Activated naive CD4-positive, alpha-beta T cell treated with anti-CD3 and anti-CD28 coated beads, Interleukin-2, amount 50 U/mL, for 24 hours (primary cell): ENCODE results near the gene ZNF735.
"Not testable (repeated sequence)": the region's sequence is repeated elsewhere in the genome, so short reads cannot be mapped to it uniquely, and the experiment has no call there.

Source experiments
- H3K27ac Mint-ChIP-seq: one replicate; pipeline ENCODE4 v1.8.0; 2021; ENCODE audit warnings: mild to moderate bottlenecking, mixed read lengths
- H3K27me3 Mint-ChIP-seq: one replicate; pipeline ENCODE4 v1.8.0; 2021; ENCODE audit warnings: mixed read lengths
- H3K36me3 Mint-ChIP-seq: one replicate; pipeline ENCODE4 v1.8.0; 2021; ENCODE audit warnings: mixed read lengths
- H3K4me1 Mint-ChIP-seq: one replicate; pipeline ENCODE4 v1.8.0; 2021; ENCODE audit warnings: mixed read lengths
- H3K4me3 Mint-ChIP-seq: one replicate; pipeline ENCODE4 v1.8.0; 2021; ENCODE audit warnings: mild to moderate bottlenecking, mixed read lengths
- H3K9me3 Mint-ChIP-seq: one replicate; pipeline ENCODE4 v1.8.0; 2021; ENCODE audit warnings: mixed read lengths

Gene ZNF735

DNA sequence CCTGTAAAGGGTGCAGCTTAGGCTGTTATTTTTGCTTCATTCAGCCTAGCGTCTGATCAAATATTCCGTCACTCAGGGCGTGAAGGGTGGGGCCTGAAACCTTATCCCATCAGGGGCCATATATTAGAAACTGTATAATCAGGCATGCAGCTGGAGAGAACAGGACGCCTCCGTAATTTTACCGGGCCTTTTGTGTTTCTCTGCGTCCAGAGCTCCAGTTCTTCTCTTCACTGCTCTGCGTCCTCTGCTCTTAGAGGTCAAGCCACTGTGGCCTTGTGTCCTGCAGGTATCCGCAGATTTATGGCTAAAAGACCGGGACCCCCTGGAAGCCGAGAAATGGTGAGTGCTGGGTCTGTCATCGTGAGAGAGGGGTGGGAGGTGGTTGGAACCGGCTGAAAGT, at the start of gene ZNF735:
Gene ZNF735 (plus strand): TSS at position 301 of the 400 bp plus-strand sequence. CDS start 0 bp downstream, at position 301.
- no peaks in the 10 kb centered on the region for H3K27me3 Mint-ChIP-seq
- H3K36me3 Mint-ChIP-seq, result no peaks in the 10 kb centered on the region
- H3K9me3 Mint-ChIP-seq, result peaks cover 6% of the 10 kb centered on the region
- H3K27ac Mint-ChIP-seq, result no peak within 1 kb of the TSS
- no peaks in the 10 kb centered on the region for H3K4me1 Mint-ChIP-seq
- no peak within 1 kb of the TSS for H3K4me3 Mint-ChIP-seq

DNA sequence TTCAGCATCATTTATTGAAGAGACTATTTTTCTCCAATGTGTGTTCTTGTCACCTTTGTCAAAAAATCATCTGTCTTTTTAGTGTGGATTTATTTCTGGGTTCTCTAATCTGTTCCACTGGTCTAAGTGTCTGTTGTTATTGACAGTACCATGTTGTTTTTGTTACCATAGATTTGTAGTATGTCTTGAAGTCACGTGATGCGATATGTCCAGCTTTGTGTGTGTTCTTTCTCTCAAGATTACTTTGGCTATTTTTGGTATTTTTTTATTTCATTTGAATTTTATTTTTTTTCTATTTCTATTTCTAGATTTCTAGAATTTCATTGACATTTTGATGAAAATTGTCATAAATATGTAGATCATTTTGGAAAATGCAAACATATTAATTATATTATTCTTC, 36.0 kb upstream of the ZNF735 start:
- not testable (repeated sequence) for H3K36me3 Mint-ChIP-seq, H3K4me3 Mint-ChIP-seq, H3K27me3 Mint-ChIP-seq, H3K27ac Mint-ChIP-seq, H3K4me1 Mint-ChIP-seq
- peaks cover 20% of the 10 kb centered on the region for H3K9me3 Mint-ChIP-seq

DNA sequence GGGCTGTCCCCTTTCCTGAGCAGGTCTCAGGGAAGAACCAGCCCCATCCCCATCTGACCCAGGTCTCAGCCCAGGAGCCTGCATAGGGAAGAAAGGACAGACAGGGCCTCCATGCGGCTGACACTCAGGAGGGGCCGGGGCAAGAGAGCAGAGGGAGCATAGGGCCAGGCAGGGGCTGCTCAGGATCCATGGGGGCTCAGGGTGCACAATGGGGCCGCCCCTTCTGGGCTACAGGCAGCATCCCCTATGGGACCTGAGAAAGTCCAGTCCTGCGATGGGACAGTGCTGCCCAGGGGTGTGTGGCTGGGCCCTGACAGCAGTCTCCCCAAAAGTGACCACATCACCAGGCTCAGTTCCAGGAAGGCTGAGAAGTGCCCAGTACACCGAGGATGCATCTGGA, 32.7 kb upstream of the ZNF735 start:
- Mint-ChIP-seq H3K4me3 (no peak overlapping the region), H3K36me3 (no peaks in the 10 kb centered on the region), H3K27me3 (peaks cover 4% of the 10 kb centered on the region), H3K4me1 (no peaks in the 10 kb centered on the region), H3K27ac (no peak overlapping the region), H3K9me3 (peaks cover 24% of the 10 kb centered on the region)

DNA sequence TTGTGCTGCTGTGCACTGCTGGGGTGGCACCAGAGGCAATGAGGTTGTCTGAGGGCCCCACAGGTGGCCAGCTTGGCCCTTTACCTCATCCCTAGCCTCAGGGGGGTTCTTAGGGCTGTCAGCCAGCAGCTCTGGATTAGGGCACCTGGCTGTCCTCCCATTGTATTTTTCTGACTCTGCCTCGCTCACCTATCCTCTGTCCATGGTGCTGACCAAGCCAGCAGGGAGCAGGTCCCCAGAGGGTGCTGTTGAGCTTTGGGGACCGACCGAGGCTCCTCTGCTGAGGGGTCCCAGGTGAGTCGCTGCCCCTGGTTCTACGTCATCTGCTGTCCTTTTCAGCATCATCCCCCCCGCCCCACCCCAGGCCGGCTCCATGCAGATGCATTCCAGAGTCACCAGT, 32.1 kb upstream of the ZNF735 start:
- Mint-ChIP-seq H3K27ac (no peak overlapping the region), H3K4me1 (no peaks in the 10 kb centered on the region), H3K36me3 (no peaks in the 10 kb centered on the region), H3K4me3 (no peak overlapping the region), H3K9me3 (peaks cover 24% of the 10 kb centered on the region), H3K27me3 (peaks cover 4% of the 10 kb centered on the region)

DNA sequence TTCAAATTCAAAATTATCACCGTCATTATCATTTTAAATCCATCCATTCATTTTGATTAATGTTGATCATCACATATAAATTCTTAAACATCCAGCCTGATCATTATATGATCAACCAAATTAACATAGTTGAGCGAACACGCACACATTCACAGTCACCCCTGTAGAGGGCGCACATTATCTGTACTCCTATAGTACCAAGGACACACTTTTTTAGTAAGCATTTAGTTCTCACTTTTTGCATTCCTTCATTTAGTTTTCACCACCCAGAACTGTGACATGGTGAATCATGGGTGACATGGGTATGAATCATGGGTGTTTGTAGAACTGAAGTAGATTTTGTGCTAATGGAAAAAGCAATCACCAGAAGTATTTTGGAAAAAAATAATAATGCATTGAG, 26.0 kb upstream of the ZNF735 start:
- Mint-ChIP-seq H3K4me1 (no peaks in the 10 kb centered on the region), H3K9me3 (peaks cover 15% of the 10 kb centered on the region), H3K4me3 (no peak overlapping the region), H3K36me3 (no peaks in the 10 kb centered on the region), H3K27ac (no peak overlapping the region), H3K27me3 (peaks cover 11% of the 10 kb centered on the region)

DNA sequence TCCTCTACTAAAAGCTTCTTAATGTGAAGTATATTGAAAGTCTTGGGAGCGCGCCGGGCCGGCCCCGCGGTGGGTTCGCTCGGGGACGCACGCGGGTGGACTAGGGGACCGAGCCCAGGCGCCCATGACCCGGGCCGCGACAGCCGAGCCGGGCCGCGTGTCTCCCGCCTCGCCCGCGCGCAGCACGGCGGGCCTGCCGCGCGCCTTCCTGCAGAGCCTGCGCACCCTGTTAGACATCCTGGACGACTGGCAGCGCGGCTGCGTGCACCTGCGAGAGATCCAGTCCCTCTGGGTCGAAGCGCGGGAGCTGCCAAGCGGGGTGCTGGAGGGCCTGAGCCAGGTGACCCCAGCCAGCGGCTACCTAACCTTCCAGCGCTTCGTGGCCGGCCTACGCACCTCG, 25.4 kb upstream of the ZNF735 start:
- H3K9me3 Mint-ChIP-seq, result peaks cover 15% of the 10 kb centered on the region
- no peak overlapping the region for H3K27ac Mint-ChIP-seq
- H3K36me3 Mint-ChIP-seq, result no peaks in the 10 kb centered on the region
- H3K4me1 Mint-ChIP-seq, result no peaks in the 10 kb centered on the region
- H3K4me3 Mint-ChIP-seq, result no peak overlapping the region
- peaks cover 11% of the 10 kb centered on the region for H3K27me3 Mint-ChIP-seq

DNA sequence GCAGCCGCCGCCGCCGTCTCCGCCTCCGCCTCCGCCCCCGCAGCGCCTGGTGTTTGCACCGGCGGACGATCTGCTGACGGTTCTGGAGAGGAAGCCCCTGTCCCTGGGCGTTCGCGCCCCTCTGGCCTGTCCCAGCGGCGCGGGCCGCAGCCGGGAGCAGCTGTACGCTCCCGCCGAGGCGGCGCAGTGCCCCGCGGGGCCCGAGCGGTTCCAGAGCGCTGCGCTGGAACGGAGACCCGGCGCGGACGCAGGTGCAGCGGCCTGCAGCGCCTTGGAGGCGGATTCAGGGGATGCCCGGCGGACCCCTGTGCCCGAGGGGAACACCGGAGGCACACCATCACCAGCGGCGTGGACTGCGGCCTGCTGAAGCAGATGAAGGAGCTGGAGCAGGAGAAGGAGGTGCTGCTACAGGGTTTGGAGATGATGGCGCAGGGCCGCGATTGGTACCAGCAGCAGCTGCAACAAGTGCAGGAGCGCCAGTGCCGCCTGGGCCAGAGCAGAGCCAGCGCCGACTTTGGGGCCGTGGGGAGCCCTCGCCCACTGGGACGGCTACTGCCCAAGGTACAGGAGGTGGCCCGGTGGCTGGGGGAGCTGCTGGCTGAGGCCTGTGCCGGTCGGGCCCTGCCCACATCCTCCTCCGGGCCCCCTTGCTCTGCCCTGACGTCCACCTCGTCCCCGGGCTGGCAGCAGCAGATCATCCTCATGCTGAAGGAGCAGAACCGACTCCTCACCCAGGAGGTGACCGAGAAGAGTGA, 24.8 kb upstream of the ZNF735 start:
- Mint-ChIP-seq H3K27ac (no peak overlapping the region), H3K4me1 (no peaks in the 10 kb centered on the region), H3K27me3 (peaks cover 11% of the 10 kb centered on the region), H3K36me3 (no peaks in the 10 kb centered on the region), H3K4me3 (no peak overlapping the region), H3K9me3 (peaks cover 15% of the 10 kb centered on the region)

DNA sequence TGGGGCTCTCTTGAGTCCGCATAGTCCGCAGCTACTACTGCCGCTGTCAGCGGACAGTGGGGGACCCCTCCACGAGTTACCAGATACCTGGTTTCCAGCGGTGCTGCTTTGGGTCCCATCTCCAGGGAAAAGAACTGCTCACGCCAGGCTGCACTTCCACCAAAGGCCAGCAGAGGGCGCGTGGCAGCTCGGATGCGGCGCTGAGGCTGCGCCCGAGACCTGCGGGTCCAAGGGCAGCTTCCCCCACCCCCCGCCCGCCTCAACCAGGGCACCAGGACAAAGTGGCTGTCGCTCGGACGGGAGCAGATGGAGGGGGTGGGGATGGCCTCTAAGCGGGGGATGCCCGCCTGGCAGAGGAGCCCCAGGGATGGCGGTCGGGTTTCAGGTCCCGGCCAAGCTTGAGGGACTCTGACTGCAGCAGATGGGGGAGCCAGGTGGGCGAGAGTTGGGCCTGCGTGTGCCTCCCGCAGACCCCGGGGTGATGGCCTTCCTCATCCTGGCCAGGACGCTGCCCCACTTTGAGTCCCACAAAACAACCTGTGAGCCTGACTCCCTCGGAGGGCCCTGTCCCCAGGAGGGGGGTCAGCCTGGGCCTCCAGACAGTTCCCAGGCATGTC, 23.8 kb upstream of the ZNF735 start:
- Mint-ChIP-seq H3K4me3 (no peak overlapping the region), H3K9me3 (peaks cover 14% of the 10 kb centered on the region)

DNA sequence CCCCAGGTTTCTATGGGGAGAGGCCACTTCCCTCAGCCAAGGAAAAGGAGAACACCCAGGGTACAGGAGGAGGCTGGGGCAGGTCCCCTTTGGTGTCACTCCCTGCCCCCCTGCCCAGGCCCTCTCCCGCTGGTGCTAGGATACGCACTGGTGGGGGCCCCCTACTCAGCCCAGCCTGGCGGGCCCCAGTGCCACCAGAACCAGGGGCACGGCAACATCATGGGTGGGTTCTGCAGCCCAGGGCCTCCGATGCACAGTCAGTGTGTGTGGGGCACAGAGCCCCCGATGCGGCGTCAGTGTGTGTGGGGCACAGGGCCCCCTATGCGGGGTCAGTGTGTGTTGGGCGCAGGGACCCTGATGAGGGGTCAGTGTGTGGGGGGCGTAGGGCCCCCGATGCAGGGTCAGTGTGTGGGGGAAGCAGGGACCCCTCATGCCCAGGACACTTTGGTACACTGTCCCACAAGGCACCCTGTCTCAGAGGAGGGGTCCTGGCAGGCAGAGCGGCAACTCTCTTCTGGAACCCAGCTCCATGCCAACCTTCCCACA, 23.1 kb upstream of the ZNF735 start:
- no peaks in the 10 kb centered on the region for H3K36me3 Mint-ChIP-seq
- no peaks in the 10 kb centered on the region for H3K4me1 Mint-ChIP-seq
- no peak overlapping the region for H3K4me3 Mint-ChIP-seq
- H3K27me3 Mint-ChIP-seq, result peaks cover 9% of the 10 kb centered on the region
- no peak overlapping the region for H3K27ac Mint-ChIP-seq
- H3K9me3 Mint-ChIP-seq, result peaks cover 11% of the 10 kb centered on the region

More for the DNA sequence above, 23.8 kb upstream of the ZNF735 start:
- Mint-ChIP-seq H3K27ac (no peak overlapping the region), H3K4me1 (no peaks in the 10 kb centered on the region), H3K36me3 (no peaks in the 10 kb centered on the region), H3K27me3 (peaks cover 9% of the 10 kb centered on the region)

DNA sequence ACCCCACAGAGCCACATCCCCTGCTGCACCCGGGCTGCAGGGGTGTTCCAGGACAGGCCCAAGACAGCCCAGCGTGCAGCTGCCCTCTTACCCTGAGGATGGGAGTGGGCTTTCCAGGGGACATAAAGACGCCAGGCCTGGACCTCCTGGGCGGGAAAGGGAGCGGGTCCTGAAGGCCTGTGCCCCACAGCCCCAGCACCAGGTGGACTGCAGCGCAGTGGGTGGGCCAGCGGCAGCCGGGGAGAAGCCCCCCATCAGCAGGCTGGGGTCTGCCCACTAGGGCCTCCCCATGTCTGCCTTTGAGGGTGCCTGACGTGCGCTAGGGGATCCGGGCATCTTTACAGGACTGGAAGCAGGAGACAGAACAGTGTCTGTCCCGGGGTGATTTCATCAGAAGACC, 22.6 kb upstream of the ZNF735 start:
- Mint-ChIP-seq H3K9me3 (peaks cover 16% of the 10 kb centered on the region), H3K4me3 (no peak overlapping the region), H3K27me3 (peaks cover 9% of the 10 kb centered on the region), H3K4me1 (no peaks in the 10 kb centered on the region), H3K36me3 (no peaks in the 10 kb centered on the region), H3K27ac (no peak overlapping the region)

DNA sequence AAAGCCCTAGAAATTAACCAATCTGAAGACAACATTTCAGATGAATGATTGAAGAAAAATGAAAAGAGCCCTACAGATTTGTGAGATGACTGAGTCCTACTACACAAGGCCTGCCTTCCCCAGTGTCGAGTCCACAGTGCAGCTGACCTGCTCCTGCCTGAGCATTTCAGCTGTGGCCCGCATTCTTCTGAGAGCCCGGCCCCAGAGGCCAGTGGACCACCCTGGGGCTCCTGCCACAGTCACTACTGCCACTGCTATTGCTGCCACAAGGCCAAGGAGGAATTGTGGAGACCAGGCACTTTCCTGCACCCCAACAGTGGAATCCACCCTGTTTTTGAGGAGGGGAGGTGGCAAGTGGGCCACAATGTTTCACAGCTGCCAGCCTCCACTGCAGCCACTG, 19.6 kb upstream of the ZNF735 start:
- peaks cover 6% of the 10 kb centered on the region for H3K9me3 Mint-ChIP-seq
- no peak overlapping the region for H3K4me3 Mint-ChIP-seq
- no peak overlapping the region for H3K27ac Mint-ChIP-seq
- no peaks in the 10 kb centered on the region for H3K36me3 Mint-ChIP-seq
- no peaks in the 10 kb centered on the region for H3K27me3 Mint-ChIP-seq
- H3K4me1 Mint-ChIP-seq, result no peaks in the 10 kb centered on the region

DNA sequence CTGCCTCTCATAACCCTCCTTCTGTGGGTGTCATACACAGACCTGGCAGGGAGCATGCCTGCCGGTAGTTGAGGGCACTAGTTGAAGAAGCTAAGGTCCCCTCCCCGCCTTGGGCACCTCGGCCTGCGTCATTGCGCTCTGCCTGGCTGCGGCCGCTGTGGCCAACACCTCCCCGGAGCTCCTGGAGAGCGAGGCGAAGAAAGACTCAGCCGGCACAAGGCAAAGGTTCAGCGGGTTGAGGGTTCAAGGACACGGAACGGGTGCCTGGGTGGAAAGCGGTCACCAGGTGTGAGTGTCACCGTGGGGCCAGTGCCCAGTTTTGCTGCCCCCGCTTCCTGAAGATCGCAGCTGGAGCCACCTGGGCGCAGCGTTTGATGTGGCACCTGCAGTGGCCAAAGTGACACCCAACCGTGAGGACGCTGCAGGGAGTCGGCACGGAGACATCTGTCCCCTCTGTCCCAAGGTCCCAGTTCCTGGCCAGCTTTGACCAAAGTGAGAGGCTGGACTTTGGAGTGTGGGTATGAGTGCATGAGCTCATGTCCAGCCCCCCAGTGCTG, 14.8 kb upstream of the ZNF735 start:
- peaks cover 15% of the 10 kb centered on the region for H3K9me3 Mint-ChIP-seq
- H3K27me3 Mint-ChIP-seq, result no peaks in the 10 kb centered on the region
- no peak overlapping the region for H3K4me3 Mint-ChIP-seq
- no peaks in the 10 kb centered on the region for H3K4me1 Mint-ChIP-seq
- no peak overlapping the region for H3K27ac Mint-ChIP-seq
- H3K36me3 Mint-ChIP-seq, result peaks cover 1% of the 10 kb centered on the region

DNA sequence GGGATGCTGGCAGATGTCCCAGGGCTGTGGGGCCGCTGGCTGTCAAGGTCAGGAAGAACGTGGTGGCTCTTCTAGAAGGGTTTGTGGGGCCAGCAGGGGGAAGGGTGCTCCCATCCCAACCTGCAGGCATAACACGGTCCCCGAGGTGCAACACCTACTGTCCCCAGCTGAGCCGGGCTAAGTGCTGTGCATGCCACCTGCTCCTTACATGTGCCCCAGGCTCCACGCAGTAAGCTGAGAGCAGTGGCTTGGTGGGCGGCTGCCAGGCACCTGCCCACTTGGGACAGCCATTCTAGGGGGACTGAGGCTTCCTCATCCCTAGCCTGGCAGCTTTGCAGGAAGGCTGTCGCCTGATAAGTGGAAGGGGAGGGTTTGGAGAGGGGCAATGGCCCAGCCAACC, 14.2 kb upstream of the ZNF735 start:
- H3K36me3 Mint-ChIP-seq, result peaks cover 1% of the 10 kb centered on the region
- no peaks in the 10 kb centered on the region for H3K4me1 Mint-ChIP-seq
- H3K27ac Mint-ChIP-seq, result no peak overlapping the region
- peaks cover 15% of the 10 kb centered on the region for H3K9me3 Mint-ChIP-seq
- H3K27me3 Mint-ChIP-seq, result no peaks in the 10 kb centered on the region
- no peak overlapping the region for H3K4me3 Mint-ChIP-seq

DNA sequence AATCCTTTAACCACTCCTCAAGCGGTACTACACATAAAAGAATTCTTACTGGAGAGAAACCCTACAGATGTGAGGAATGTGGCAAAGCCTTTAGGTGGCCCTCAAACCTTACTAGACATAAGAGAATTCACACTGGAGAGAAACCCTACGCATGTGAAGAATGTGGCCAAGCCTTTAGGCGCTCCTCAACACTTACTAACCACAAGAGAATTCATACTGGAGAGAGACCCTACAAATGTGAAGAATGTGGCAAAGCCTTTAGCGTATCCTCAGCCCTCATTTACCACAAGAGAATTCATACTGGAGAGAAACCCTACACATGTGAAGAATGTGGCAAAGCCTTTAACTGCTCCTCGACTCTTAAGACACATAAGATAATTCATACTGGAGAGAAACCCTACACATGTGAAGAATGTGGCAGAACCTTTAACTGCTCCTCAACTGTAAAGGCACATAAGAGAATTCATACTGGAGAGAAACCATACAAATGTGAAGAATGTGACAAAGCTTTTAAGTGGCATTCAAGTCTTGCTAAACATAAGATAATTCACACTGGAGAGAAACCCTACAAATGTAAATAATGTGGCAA, 12.8 kb downstream of the ZNF735 start:
- not testable (repeated sequence) for H3K36me3 Mint-ChIP-seq, H3K4me1 Mint-ChIP-seq, H3K27ac Mint-ChIP-seq, H3K27me3 Mint-ChIP-seq, H3K4me3 Mint-ChIP-seq
- H3K9me3 Mint-ChIP-seq, result peaks cover 30% of the 10 kb centered on the region

DNA sequence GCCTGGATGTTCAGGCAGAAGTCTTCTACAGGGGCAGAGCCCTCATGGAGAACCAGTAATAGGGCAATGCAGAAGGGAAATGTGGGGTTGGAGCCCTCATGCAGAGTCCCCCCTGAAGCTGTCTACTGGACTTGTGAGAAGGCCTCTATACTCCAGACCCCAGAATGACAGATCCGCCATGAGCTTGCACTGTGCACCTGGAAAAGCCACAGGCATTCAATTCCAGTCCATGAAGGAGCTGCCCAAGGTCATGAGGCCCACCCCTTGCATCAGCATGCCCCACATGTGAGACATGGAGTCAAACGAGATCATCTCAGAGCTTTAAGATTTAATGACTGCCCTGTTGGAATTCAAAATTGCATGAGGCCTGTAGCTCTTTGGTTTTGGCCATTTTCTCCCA, 16.4 kb downstream of the ZNF735 start:
- no peak overlapping the region for H3K27ac Mint-ChIP-seq
- peaks cover 7% of the 10 kb centered on the region for H3K36me3 Mint-ChIP-seq
- H3K27me3 Mint-ChIP-seq, result no peaks in the 10 kb centered on the region
- no peak overlapping the region for H3K4me3 Mint-ChIP-seq
- no peaks in the 10 kb centered on the region for H3K4me1 Mint-ChIP-seq
- peaks cover 36% of the 10 kb centered on the region for H3K9me3 Mint-ChIP-seq

DNA sequence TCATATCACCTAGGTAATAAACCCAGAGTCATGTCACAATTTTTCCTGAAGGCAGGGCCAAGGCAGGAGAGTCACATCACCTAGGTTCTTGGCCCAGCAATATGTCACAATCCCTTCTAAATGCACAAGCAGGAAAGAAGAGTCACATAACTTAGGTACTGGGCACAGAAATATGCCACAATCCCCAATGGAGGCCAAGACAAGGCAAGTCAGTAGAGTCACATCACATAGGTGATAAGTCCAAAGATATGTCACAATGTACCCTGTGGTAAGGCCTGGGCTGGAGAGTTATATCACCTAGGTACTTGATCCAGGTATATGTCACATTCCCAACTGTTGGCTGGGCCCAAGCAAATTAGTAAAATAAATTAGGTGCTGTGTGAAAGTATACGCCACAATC, 21.2 kb downstream of the ZNF735 start, which contains the start of gene ZNF679:
Gene ZNF679 (plus strand): TSS at position 301 of the 400 bp plus-strand sequence. CDS start 20,644 bp downstream, outside the sequence.
- peaks cover 19% of the 10 kb centered on the region for H3K9me3 Mint-ChIP-seq
- not testable (repeated sequence) for H3K4me1 Mint-ChIP-seq, H3K27me3 Mint-ChIP-seq, H3K4me3 Mint-ChIP-seq, H3K27ac Mint-ChIP-seq, H3K36me3 Mint-ChIP-seq
